ENCODE data around the gene ALDH1B1.
"Not testable (repeated sequence)": the region's sequence is repeated elsewhere in the genome, so short reads cannot be mapped to it uniquely, and the experiment has no call there.

Gene ALDH1B1

GRCh38 chr9:38389313-38389712 is 3.2 kb upstream of the ALDH1B1 start:
- no peak overlapping the region for H3K27ac Mint-ChIP-seq
- peaks cover 14% of the 10 kb centered on the region for H3K4me1 Mint-ChIP-seq
- no peak overlapping the region for H3K4me3 Mint-ChIP-seq
- no peaks in the 10 kb centered on the region for H3K9me3 Mint-ChIP-seq
- DNase-seq (ENCODE audit: low spot score in 2 of 2) (no peak), ATAC-seq (no peak)
- no peaks in the 10 kb centered on the region for H3K36me3 Mint-ChIP-seq

GRCh38 chr9:38390442-38390841 is 2.1 kb upstream of the ALDH1B1 start:
- ATAC-seq = no peak
- H3K36me3 Mint-ChIP-seq = peaks cover 2% of the 10 kb centered on the region
- H3K4me3 Mint-ChIP-seq = no peak overlapping the region
- H3K9me3 Mint-ChIP-seq = no peaks in the 10 kb centered on the region
- no peak overlapping the region for H3K27ac Mint-ChIP-seq
- H3K4me1 Mint-ChIP-seq = peaks cover 14% of the 10 kb centered on the region
- no peak for DNase-seq (ENCODE audit: low spot score in 2 of 2)

- H3K27ac Mint-ChIP-seq = no peak overlapping the region
- ATAC-seq (no peak), DNase-seq (ENCODE audit: low spot score in 2 of 2) (no peak)
- no peak overlapping the region for H3K4me3 Mint-ChIP-seq
- H3K36me3 Mint-ChIP-seq = peaks cover 6% of the 10 kb centered on the region
- no peaks in the 10 kb centered on the region for H3K9me3 Mint-ChIP-seq
- H3K4me1 Mint-ChIP-seq = peaks cover 14% of the 10 kb centered on the region
Observed at GRCh38 chr9:38390851-38391250, 1.7 kb upstream of the ALDH1B1 start.

GRCh38 chr9:38391278-38392118 is 1.0 kb upstream of the ALDH1B1 start:
- Mint-ChIP-seq H3K27ac (peak overlapping the region; percentile 96), H3K4me3 (peak overlapping the region; percentile 95), H3K36me3 (peaks cover 9% of the 10 kb centered on the region), H3K4me1 (peaks cover 17% of the 10 kb centered on the region), H3K9me3 (no peaks in the 10 kb centered on the region)
- DNase-seq (ENCODE audit: low spot score in 2 of 2) (no peak), ATAC-seq (no peak)

DNA sequence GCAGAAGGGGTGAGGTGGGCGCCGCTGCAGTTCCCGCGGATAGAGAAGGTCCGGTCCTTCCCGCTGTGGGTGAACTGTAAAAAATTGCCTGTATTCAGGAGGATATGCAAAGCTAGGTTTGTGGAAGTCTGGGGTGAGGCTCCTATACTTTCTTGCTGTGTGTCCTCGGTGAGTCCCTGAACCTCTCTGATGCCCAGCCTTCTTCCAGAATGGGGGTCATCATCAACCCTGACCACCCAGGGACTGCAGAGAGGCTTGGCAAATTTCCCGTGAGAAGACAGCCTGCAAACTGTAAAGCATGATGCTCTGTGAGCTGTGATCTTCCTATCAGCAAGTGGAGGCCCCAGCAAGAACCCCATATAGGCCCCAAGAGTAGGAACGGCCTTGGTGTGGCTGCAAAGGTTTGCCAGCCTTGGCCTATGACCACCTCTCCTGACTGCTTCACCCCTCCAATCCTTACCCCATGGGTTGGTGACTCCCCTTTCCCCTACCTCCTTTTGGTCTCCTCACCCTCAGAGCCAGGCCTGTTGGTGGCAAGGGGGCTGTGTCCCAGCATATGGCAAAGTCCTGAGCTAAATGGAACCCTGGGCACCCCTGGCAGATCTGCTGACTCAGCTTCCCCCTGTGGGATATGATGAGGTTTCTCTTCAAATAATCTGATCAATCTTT is 760 bp downstream of the ALDH1B1 start:
- ATAC-seq = no peak
- peak in 1 of 2 donors; percentile 54 for DNase-seq (ENCODE audit: low spot score in 2 of 2)
- Mint-ChIP-seq H3K36me3 (peaks cover 27% of the 10 kb centered on the region), H3K4me3 (peak overlapping the region; percentile 95), H3K4me1 (peaks cover 21% of the 10 kb centered on the region), H3K27ac (peak overlapping the region; percentile 96), H3K9me3 (no peaks in the 10 kb centered on the region)

DNA sequence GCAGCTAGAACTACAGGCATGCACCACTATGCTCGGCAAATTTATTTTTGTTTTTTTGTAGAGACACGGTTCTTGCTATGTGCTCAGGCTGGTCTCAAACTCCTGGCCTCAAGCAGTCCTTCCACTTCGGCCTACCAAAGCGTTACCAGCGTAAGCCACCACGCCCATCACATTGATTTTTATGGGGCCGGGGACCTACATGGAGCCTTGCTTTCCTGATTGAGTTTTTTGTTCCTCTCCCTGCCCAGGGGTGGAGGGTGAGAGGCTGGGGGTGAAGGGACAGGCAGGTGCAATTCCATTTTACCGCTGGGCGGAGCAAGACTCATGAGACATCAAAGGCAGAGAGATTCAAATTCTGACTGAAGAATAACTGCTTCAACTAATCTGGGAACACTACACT is 1.9 kb downstream of the ALDH1B1 start:
- Mint-ChIP-seq H3K36me3 (peaks cover 37% of the 10 kb centered on the region), H3K4me1 (peaks cover 21% of the 10 kb centered on the region), H3K27ac (no peak overlapping the region), H3K9me3 (no peaks in the 10 kb centered on the region), H3K4me3 (no peak overlapping the region)
- ATAC-seq = no peak
- DNase-seq (ENCODE audit: low spot score in 2 of 2) = no peak

- H3K9me3 Mint-ChIP-seq = no peaks in the 10 kb centered on the region
- DNase-seq (ENCODE audit: low spot score in 2 of 2) = no peak
- no peak overlapping the region for H3K27ac Mint-ChIP-seq
- no peak for ATAC-seq
- peaks cover 37% of the 10 kb centered on the region for H3K36me3 Mint-ChIP-seq
- no peak overlapping the region for H3K4me3 Mint-ChIP-seq
- peaks cover 21% of the 10 kb centered on the region for H3K4me1 Mint-ChIP-seq
Observed at GRCh38 chr9:38395653-38396370, 3.3 kb downstream of the ALDH1B1 start.

GRCh38 chr9:38396371-38396671 is 3.8 kb downstream of the ALDH1B1 start:
- no peak for DNase-seq (ENCODE audit: low spot score in 2 of 2)
- Mint-ChIP-seq H3K4me3 (no peak overlapping the region), H3K4me1 (peaks cover 21% of the 10 kb centered on the region), H3K9me3 (no peaks in the 10 kb centered on the region), H3K27ac (peak overlapping the region; percentile 40), H3K36me3 (peaks cover 37% of the 10 kb centered on the region)
- ATAC-seq = no peak

GRCh38 chr9:38399191-38399590 is 6.7 kb downstream of the ALDH1B1 start:
- H3K4me1 Mint-ChIP-seq; DNase-seq (ENCODE audit: low spot score in 2 of 2); ATAC-seq; H3K27ac Mint-ChIP-seq; H3K9me3 Mint-ChIP-seq; H3K4me3 Mint-ChIP-seq: not testable (repeated sequence)
- peaks cover 37% of the 10 kb centered on the region for H3K36me3 Mint-ChIP-seq

- H3K4me3 Mint-ChIP-seq = no peak overlapping the region
- peaks cover 23% of the 10 kb centered on the region for H3K36me3 Mint-ChIP-seq
- ATAC-seq = no peak
- H3K4me1 Mint-ChIP-seq = no peaks in the 10 kb centered on the region
- no peak for DNase-seq (ENCODE audit: low spot score in 2 of 2)
- H3K9me3 Mint-ChIP-seq = no peaks in the 10 kb centered on the region
- H3K27ac Mint-ChIP-seq = no peak overlapping the region
Observed at GRCh38 chr9:38401994-38402393, 9.5 kb downstream of the ALDH1B1 start.

DNA sequence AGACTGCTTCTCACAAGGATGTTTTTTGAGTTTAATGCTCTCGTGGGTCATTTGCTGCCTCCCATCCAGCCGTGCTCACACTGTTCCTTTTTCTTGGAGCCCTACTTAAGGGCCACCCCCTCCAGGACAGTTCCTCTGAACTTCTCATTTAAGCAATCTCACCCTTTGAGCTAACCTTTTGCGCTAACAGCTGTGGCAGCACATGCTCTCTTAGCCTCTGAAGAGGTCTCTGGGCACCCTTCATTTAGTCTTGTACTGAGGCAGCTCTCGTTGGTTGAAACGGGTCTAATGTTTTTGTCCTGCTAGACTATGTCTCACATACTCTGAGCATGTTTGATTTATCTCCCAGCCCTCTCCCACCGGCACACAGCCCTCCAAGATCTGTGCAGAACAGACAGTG is 11.8 kb downstream of the ALDH1B1 start:
- no peaks in the 10 kb centered on the region for H3K4me1 Mint-ChIP-seq
- DNase-seq (ENCODE audit: low spot score in 2 of 2) (no peak), ATAC-seq (no peak)
- H3K9me3 Mint-ChIP-seq = no peaks in the 10 kb centered on the region
- H3K4me3 Mint-ChIP-seq = no peak overlapping the region
- no peaks in the 10 kb centered on the region for H3K36me3 Mint-ChIP-seq
- H3K27ac Mint-ChIP-seq = no peak overlapping the region

GRCh38 chr9:38405785-38406184 is 13.3 kb downstream of the ALDH1B1 start:
- Mint-ChIP-seq H3K36me3 (no peaks in the 10 kb centered on the region), H3K4me3 (no peak overlapping the region), H3K4me1 (no peaks in the 10 kb centered on the region), H3K27ac (no peak overlapping the region), H3K9me3 (no peaks in the 10 kb centered on the region)
- ATAC-seq (no peak), DNase-seq (ENCODE audit: low spot score in 2 of 2) (no peak)

DNA sequence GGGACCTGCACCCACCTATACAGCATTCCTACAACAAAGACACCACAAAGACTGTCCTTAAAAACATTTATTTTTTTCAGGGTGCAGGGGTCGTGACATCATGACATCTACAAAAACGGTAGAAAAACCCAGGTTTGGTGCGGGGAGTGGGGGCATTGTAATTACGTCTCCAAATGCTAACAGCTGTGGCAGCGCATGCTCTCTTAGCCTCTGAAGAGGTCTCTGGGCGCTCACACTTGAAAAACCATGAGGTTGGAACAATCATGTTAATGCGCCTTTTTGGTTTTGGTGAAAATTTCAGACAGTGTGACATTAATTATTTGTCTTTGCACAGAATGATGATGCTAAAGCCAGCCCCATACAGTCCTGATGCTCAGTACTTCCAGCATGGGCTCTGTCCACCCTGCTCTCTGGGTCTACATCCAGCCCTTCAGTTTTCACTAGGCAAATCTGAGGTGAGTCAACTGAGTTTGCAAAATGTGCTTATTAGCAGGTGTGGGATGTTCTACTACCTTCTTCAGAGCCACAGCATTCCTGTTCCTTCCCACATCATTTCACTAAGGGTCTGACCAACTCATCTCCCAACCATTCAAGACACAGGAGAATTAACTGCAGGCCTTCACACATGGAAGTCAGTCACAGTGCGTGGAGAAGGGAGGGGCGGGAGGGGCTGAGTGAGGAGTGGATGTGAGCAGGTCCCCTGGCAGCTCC is 14.1 kb downstream of the ALDH1B1 start:
- H3K9me3 Mint-ChIP-seq = no peaks in the 10 kb centered on the region
- H3K36me3 Mint-ChIP-seq = no peaks in the 10 kb centered on the region
- ATAC-seq = no peak
- no peaks in the 10 kb centered on the region for H3K4me1 Mint-ChIP-seq
- no peak overlapping the region for H3K27ac Mint-ChIP-seq
- H3K4me3 Mint-ChIP-seq = no peak overlapping the region
- no peak for DNase-seq (ENCODE audit: low spot score in 2 of 2)

GRCh38 chr9:38408719-38409118 is 16.2 kb downstream of the ALDH1B1 start:
- Mint-ChIP-seq H3K4me3 (no peak overlapping the region), H3K9me3 (no peaks in the 10 kb centered on the region), H3K27ac (no peak overlapping the region), H3K4me1 (no peaks in the 10 kb centered on the region), H3K36me3 (no peaks in the 10 kb centered on the region)
- no peak for DNase-seq (ENCODE audit: low spot score in 2 of 2)
- ATAC-seq = peak; percentile 39

- ATAC-seq = no peak
- Mint-ChIP-seq H3K4me1 (no peaks in the 10 kb centered on the region), H3K27ac (no peak overlapping the region), H3K4me3 (no peak overlapping the region), H3K9me3 (no peaks in the 10 kb centered on the region), H3K36me3 (no peaks in the 10 kb centered on the region)
- no peak for DNase-seq (ENCODE audit: low spot score in 2 of 2)
Observed at GRCh38 chr9:38412751-38413150, 20.2 kb downstream of the ALDH1B1 start.
